NCI-H510A treated with DMSO at 0.1 percent for 48 hours (cell line): Measurements from ENCODE around the gene COL7A1.
"Not testable (repeated sequence)": the region's sequence is repeated elsewhere in the genome, so short reads cannot be mapped to it uniquely, and the experiment has no call there.

Source experiments
- DNase-seq: peaks from one replicate; lab custom pipeline; 2025; lab: John Stamatoyannopoulos, UW

Gene COL7A1

DNA sequence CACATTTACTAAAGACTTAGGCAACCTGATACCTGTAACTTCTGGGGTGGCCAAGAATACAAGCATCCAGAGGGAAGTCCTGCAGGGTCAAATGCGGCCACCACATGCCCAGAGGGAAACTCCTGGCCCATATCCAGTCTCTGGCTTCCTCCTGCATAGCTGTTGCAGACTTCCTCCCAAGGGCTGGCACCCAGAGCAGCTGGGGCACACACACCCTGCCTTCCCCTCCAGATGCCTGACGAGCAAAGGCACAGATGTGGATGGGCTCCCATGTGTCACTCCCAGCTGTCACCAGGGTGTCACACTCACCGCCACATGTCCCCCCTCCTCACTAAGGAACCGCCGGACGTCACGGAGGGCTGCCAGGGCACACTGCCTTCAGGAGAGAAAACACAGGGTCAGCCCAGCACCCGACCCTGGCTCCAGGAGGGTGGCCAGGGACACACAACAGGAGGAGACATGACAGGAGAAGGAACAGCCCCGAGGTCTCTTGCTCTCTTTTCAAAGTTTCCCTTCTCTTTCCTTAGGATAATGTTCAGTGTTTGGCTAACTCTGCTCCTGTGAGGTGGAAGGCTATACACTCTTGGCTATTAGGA, 51.8 kb downstream of the COL7A1 start:
- no peak for DNase-seq

DNA sequence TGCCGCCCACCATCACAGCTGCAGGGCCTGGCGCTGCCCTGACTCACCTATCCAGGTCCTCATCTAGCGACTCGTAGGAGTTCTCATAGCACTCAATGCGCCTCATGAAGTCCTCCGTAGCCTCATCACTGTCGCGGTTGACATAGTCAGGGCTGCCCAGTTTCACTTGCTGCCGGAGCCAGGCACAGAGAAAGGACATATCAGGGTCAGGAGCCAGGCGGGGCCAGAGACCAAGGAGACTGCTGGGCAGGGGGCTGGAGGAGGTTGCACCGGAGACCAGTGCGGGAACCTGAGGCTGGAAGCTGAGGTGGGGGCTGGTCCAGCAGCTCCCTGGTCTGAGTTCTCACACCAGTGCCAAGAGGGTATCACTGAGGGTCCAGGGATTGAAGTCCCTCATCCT, 56.7 kb downstream of the COL7A1 start:
- no peak for DNase-seq

DNA sequence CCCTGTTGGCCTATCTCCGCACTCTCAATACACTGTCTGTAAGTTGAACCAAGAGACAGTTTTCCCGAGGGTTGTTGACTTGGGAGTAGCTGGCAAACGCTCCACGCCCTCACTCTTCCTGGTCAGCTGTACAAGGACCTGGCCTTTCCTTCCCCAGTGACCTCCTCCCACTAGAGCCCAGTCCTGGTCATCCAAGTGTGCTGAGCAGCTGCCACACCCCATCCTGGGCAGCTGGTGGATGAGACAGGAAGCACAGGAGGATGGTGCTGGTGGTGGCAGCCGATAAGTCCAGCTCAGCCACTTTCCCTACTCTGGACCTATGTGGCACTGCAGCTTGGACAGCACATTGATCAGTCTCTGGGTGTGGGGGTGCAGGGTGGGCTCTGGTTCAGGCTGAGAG, 58.3 kb downstream of the COL7A1 start:
- no peak for DNase-seq

DNA sequence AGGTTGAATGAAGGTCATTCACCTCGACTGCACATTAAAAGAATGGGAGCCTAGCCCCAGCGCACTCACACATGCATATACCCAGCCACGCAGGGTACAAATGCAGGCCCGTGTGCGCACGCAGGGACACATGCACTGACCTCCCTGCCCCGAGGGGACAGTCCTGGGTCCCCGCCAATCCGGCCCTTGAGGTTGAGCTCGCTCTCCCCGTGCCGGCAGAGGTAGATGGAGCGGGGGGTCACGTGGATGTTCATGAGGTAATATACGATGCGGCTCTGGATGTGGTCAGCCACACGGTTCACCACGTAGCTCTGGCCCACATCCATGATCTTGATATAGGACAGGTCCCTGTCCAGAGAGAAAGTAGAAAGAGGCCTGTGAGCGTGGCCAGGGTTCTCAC, 59.0 kb downstream of the COL7A1 start:
- DNase-seq: no peak

DNA sequence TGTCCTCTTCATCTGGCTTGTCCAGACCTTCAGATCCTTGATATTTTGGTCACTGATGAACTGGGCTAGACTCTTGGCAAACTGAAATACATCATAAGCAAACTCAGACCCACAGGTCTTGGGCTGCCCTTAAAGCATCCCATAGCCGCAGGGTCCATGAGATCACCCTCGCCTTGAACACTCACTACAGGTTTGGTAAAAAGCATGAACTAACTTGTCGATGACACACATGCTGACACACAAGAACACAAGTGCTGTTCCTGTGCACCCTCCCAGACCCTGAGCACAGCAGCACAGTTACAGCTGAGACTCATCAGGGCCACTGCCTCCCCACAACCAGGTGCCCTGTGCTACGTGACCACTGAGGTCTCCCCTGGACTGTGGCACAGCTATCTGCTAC, 59.6 kb downstream of the COL7A1 start:
- no peak for DNase-seq

DNA sequence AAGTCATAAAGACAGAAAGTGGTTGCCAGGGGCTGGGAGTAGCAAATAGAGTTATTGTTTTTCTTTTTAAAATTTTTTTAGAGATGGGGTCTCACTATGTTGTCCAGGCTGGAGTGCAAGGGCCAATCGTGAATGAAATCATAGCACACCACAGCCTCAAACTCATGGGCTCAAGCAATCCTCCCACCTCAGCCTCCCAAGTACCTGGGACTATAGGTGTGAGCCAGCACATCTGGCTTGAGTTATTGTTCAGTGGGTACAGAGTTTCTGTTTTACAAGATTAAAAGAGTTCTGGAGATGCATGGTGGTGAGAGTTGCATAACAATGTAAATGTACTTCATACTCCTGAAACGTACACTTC, 62.2 kb downstream of the COL7A1 start:
- no peak for DNase-seq

DNA sequence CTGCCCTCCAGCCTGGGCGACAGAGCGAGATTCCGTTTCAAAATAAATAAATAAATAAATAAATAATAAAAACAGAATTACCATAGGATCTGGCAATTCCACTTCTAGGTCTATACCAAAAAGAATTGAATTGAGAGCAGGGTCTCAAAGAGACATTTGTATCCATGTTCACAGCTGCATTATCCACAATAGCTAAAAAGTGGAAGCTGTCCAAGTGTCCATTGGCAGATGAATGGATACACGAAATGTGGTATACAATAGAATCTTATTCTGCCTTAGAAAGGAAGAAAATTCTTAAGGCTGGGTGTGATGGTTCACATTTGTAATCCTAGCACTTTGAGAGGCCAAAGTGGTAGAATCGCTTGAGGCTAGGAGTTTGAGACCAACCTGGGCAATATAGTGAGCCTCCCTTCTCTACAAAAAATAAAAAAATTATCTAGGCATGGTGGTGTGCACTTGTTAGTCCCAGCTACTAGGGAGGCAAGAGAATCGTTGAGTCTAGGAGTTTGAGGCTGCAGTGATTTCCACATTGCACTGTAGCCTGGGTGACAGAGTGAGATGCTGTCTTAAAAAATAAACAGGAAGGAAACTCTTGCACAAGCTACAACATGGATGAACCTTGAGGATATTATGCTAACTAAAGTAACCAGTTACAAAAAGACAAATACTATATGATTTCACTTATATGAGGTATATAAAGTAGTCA, 62.7 kb downstream of the COL7A1 start:
- no peak for DNase-seq

DNA sequence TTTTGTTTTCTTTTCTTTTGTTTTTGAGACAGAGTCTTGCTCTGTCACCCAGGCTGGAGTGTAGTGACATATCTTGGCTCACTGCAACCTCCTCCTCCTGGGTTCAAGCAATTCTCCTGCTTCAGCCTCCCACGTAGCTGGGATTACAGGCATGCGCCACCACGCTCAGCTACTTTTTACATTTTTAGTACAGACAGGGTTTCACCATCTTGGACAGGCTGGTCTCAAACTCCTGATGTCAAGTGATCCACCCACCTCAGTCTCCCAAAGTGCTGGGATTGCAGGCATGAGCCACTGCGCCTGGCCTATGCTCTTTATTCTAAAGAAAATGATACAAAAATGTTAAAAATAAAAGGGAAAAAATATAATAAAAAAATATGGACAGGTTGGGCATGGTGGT, 64.4 kb downstream of the COL7A1 start:
- DNase-seq: not testable (repeated sequence)

DNA sequence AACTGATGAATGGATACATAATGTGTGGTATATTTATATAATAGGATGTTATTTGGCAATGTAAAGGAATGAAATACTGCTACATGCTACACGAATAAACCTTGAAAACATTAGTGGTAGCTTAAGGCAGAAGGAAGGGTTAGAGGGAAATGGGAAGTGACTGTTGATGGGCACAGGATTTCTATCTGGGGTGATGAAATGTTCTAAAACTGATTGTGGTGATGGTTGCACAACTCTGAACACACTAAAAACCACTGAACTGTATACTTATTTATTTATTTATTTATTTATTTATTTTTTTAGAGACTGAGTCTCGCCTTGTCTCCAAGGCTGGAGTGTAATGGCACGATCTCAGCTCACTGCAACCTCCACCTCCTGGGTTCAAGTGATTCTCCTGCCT, 66.4 kb downstream of the COL7A1 start:
- DNase-seq: no peak

DNA sequence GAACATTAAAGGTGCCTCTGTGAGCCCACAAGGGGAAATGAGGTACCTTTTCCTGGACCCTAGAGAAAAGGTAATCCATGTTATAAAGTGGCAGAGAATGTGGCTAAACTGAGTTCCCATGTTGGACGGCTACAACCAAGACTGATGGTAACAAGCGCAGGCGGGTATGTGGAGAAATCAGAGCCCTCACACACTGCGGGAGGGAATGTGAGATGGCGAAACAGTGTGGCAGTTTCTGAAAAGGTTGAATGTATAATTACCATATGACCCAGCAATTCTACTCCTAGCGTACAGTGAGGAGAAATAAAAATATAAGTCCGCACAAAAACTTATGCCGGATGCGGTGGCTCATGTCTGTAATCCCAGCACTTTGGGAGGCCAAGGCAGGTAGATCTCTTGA, 67.1 kb downstream of the COL7A1 start:
- DNase-seq: no peak

DNA sequence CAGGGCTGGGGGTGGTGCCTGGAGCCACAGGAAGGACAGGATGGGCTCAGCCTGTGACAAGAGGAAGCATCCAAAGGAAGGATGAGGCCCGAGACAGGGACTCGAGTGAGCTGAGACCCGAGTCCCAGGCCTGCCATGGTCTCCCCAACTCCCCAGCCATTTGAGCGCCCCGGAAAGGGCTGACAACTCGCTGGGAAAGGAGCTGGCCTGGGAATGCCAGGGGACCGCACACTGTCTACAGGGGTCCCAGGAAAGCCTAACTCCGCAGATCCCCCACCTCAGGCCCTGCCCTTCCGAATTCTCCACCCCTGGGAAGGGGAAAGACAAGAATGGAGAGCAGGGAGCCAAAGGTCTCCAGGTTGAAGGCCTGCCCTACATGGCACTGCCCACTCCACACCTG, 70.2 kb downstream of the COL7A1 start:
- DNase-seq: no peak

DNA sequence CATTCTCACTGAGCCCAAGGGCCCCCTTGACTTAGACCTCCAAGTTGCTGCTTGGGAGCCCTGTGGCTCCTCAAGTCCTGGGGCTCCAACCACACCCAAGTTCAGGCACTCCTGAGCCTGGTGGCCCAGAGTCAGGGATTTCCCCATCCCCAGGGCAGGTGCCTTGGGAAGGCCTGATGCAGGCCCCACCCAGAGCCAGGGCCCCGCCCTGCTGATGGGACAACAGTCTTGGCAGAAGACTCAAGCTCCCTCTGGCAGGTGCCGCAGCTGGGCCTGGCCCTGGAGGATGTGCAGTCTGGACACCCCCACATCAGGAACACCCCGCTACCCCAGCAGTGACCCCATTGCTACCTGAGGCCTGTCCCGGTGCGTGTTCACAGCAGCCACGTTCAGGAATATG, 73.5 kb downstream of the COL7A1 start:
- no peak for DNase-seq

DNA sequence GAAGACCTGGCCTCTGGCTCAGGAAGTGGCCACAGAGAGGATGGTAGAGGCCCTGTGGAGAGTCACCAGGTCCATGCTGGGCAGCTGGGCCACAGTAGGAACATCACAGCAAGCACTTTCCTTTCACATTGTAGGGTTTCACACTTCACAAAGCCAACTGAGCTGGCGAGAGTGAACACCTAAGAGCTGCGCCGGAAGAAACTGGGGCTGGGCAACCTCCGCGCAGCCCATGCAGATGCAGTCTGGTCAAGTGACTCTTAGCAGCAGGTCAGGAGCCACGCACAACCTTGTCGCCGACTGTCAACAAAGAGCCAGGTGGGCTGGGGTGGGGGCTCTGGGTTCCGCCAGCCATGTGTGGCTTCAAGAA, 75.9 kb downstream of the COL7A1 start:
- DNase-seq: no peak

DNA sequence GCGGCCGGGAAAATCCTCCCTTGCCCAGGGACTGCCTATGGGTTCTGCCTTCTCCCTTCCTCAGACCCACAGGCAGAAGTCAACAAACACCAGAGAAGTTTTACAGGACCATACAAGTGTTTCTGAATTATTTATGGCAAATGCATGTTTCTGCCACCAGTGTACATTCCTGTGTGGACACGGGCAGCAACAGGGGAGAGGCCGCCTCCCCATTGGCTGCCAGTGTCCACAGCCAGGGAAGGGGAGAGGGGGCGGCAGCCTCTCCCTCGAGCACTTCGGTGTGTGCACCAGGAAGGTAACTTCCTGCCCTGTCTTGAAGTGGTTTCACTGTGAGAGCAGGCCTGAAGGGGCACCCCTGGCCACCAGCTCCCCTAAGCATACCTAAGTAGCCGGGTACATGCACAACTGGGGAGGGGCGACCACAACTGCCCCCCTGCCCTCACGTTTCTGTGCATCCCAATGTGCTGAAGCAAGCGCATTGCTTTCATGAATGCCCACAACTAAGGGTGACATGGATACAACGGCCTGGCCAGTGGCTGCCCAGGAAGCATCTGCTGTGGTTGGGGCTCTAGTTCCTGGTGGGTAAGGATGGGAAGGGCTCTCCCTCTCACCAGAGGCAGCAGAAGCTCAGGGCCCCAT, 76.4 kb downstream of the COL7A1 start:
- no peak for DNase-seq

DNA sequence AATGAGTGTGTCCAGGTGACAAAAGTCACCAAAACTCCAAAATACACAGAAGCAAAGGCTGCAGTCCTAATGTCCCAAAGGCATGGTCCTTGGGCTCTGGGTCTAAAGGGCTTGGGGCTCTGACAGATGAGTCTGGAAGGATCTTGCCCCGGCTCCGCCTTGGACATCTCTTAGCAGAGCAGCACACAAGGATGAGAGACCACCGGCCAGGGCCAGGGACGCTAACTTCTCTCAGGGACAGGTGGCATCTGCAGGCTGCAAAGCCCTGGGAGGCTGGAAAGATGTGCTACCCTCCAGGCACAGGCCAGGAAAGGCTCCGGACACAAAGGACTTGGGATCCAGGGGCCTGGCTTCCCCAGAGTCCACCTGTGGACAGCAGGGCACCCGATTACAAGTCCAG, 77.1 kb downstream of the COL7A1 start:
- DNase-seq: no peak

DNA sequence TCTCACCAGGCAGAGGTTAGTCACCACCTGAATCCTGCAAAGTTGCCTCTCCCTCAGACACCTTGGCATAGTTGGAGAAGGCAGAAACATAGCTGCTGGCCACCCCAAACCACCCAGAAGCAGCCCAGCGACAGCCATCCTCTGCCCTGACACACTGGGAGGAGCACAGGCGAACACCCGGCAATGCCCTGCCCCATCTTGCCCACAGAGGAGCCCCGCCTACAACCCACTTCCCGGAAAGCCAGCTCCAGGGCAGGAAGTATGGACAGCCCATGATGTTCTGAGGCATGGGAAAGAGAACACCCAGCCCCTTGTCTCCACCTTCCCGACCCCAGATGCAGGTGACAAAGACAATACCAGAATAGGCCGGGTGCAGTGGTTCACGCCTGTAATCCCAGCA, 78.6 kb downstream of the COL7A1 start:
- DNase-seq: no peak

DNA sequence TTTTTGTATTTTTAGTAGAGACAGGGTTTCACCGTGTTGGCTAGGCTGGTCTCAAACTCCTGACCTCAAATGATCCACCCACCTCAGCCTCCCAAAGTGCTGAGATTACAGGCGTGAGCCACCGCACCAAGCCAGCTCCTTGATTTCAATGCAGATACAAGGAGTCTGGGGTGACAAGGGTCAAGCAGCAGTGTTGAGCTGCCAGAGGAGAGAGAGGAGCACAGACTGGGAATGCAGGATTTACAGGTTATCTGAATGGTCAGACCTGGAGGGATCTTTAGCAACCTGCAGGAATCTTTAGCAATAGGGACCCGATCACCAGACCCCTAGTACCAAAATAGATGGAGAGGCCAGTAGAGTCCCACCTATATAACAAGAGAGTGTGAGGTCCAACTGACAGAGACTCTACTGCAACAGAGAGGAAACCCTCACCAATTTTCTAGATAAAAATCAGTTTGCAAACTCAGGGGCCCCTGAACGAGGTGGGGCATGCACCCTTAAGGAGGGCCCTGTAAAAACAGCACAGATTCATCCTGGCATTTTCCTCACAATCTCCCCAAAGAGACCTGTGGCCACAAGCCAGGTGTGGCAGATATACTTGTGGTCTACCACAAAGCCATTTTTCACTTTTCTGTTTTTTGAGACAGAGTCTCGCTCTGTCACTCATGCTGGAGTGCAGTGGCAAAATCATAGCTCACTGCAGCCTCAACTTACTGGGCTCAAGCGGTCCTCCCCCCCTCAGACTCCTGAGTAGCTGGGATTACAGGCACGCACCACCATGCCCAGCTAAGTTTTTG, 80.5 kb downstream of the COL7A1 start:
- DNase-seq: no peak
